ENCODE data around the gene TPRX1. TPM values are rescaled to one million over a fixed set of nuclear protein-coding genes. Genes with fewer than 3 reads are reported as not detected.
"Not testable (repeated sequence)": the region's sequence is repeated elsewhere in the genome, so short reads cannot be mapped to it uniquely, and the experiment has no call there.

The TPRX1 gene
- total RNA-seq, 3 donors from 2014 or later (not counting 1 experiment from before 2014, with no cell fraction given): not detected

- peaks cover 7 to 42% of the 10 kb centered on the region in 2 donors for H3K4me1 Mint-ChIP-seq
- H3K4me3 Mint-ChIP-seq: peak overlapping the region; percentile 95
- 92% methylated on average over 24 of the region's 24 CpGs for WGBS (ENCODE audit: insufficient coverage)
- Histone ChIP-seq H3K9me3 (ENCODE audit: control insufficient read depth, insufficient read depth, low read length) (no peaks in the 10 kb centered on the region), H3K4me3 (ENCODE audit: low read length) (peak overlapping the region; percentile 89), H3K36me3 (ENCODE audit: control insufficient read depth, insufficient read depth, low read length) (peaks cover 16% of the 10 kb centered on the region), H3K4me1 (ENCODE audit: control insufficient read depth, insufficient read depth, low read length) (peaks cover 26% of the 10 kb centered on the region), H3K27me3 (ENCODE audit: control insufficient read depth, insufficient read depth, low read length) (no peaks in the 10 kb centered on the region), H3K27ac (ENCODE audit: low read length) (peak overlapping the region; percentile 95)
- no peaks in the 10 kb centered on the region for H3K27me3 Mint-ChIP-seq (ENCODE audit: low read depth in 2 of 2)
- ATAC-seq: no peak
- peak overlapping the region; percentile 88 to 95 for H3K27ac Mint-ChIP-seq
- no peak for TF ChIP-seq CTCF (IDR thresholded peaks at IDR 0.05)
- intact Hi-C loops (cut with micrococcal nuclease): no loop called here
- no peak for DNase-seq
- no peaks in the 10 kb centered on the region for H3K9me3 Mint-ChIP-seq
- H3K36me3 Mint-ChIP-seq: no peaks in the 10 kb centered on the region
Measured at GRCh38 chr19:47779524-47780214, 24.7 kb downstream of the TPRX1 start.

- Mint-ChIP-seq H3K36me3 (no peaks in the 10 kb centered on the region), H3K4me3 (peak overlapping the region; percentile 95), H3K9me3 (no peaks in the 10 kb centered on the region), H3K27me3 (ENCODE audit: low read depth in 2 of 2) (no peaks in the 10 kb centered on the region), H3K27ac (peak overlapping the region; percentile 88 to 95), H3K4me1 (peaks cover 7 to 42% of the 10 kb centered on the region in 2 donors)
- Histone ChIP-seq H3K27me3 (ENCODE audit: control insufficient read depth, insufficient read depth, low read length) (no peaks in the 10 kb centered on the region), H3K36me3 (ENCODE audit: control insufficient read depth, insufficient read depth, low read length) (peaks cover 11% of the 10 kb centered on the region), H3K9me3 (ENCODE audit: control insufficient read depth, insufficient read depth, low read length) (no peaks in the 10 kb centered on the region), H3K4me3 (ENCODE audit: low read length) (peak overlapping the region; percentile 89), H3K4me1 (ENCODE audit: control insufficient read depth, insufficient read depth, low read length) (peaks cover 26% of the 10 kb centered on the region), H3K27ac (ENCODE audit: low read length) (peak overlapping the region; percentile 95)
- WGBS (ENCODE audit: insufficient coverage): under 1% methylated on average over 20 of the region's 20 CpGs
- ATAC-seq (peak in 1 of 3 donors; percentile 2), DNase-seq (peak in 1 of 2 donors; percentile 40)
- intact Hi-C loops (cut with micrococcal nuclease): no loop called here
- TF ChIP-seq CTCF (IDR thresholded peaks at IDR 0.05): no peak
Measured at GRCh38 chr19:47778954-47779351, 25.4 kb downstream of the TPRX1 start.

GRCh38 chr19:47778049-47778953 is 26.1 kb downstream of the TPRX1 start, which contains the start of gene SELENOW:
Gene SELENOW (plus strand): TSS chr19:47778703. CDS start chr19:47778786, 83 bp downstream.
- peak; percentile 75 to 87 for DNase-seq
- peaks cover 26% of the 10 kb centered on the region for H3K4me1 ChIP-seq (ENCODE audit: control insufficient read depth, insufficient read depth, low read length)
- H3K27ac ChIP-seq (ENCODE audit: low read length): peak within 1 kb of the TSS; percentile 95
- intact Hi-C loops (cut with micrococcal nuclease): no loop called here
- H3K27me3 ChIP-seq (ENCODE audit: control insufficient read depth, insufficient read depth, low read length): no peaks in the 10 kb centered on the region
- peak; percentile 89 to 94 (median 93) for ATAC-seq
- Mint-ChIP-seq H3K27ac (peak within 1 kb of the TSS; percentile 88 to 95), H3K27me3 (ENCODE audit: low read depth in 2 of 2) (no peaks in the 10 kb centered on the region), H3K9me3 (no peaks in the 10 kb centered on the region), H3K4me1 (peaks cover 7 to 42% of the 10 kb centered on the region in 2 donors), H3K36me3 (no peaks in the 10 kb centered on the region), H3K4me3 (peak within 1 kb of the TSS; percentile 95)
- H3K9me3 ChIP-seq (ENCODE audit: control insufficient read depth, insufficient read depth, low read length): no peaks in the 10 kb centered on the region
- WGBS (ENCODE audit: insufficient coverage): under 1% methylated on average over 65 of the region's 65 CpGs
- TF ChIP-seq CTCF (IDR thresholded peaks at IDR 0.05): no peak
- H3K4me3 ChIP-seq (ENCODE audit: low read length): peak within 1 kb of the TSS; percentile 89
- peaks cover 11% of the 10 kb centered on the region for H3K36me3 ChIP-seq (ENCODE audit: control insufficient read depth, insufficient read depth, low read length)

GRCh38 chr19:47777245-47778048 is 26.9 kb downstream of the TPRX1 start:
- Histone ChIP-seq H3K4me3 (ENCODE audit: low read length) (peak overlapping the region; percentile 89), H3K4me1 (ENCODE audit: control insufficient read depth, insufficient read depth, low read length) (peaks cover 26% of the 10 kb centered on the region), H3K36me3 (ENCODE audit: control insufficient read depth, insufficient read depth, low read length) (peaks cover 11% of the 10 kb centered on the region)
- H3K27me3 ChIP-seq (ENCODE audit: control insufficient read depth, insufficient read depth, low read length); intact Hi-C loops (cut with micrococcal nuclease); ATAC-seq; H3K9me3 ChIP-seq (ENCODE audit: control insufficient read depth, insufficient read depth, low read length); H3K36me3 Mint-ChIP-seq; DNase-seq; H3K27me3 Mint-ChIP-seq (ENCODE audit: low read depth in 2 of 2); H3K27ac ChIP-seq (ENCODE audit: low read length); H3K9me3 Mint-ChIP-seq: not testable (repeated sequence)
- WGBS (ENCODE audit: insufficient coverage): 87% methylated on average over 17 of the region's 23 CpGs
- Mint-ChIP-seq H3K27ac (peak overlapping the region; percentile 88 to 95), H3K4me3 (peak overlapping the region; percentile 95), H3K4me1 (peaks cover 7 to 42% of the 10 kb centered on the region in 2 donors)

Measured in natural killer cell (primary cell).